NCI-H187 treated with DMSO at 0.1 percent for 48 hours (cell line): ENCODE results near the gene IFITM5.
"Not testable (repeated sequence)": the region's sequence is repeated elsewhere in the genome, so short reads cannot be mapped to it uniquely, and the experiment has no call there.

ENCODE experiments used
- DNase-seq: peaks from one replicate; lab custom pipeline; 2025; lab: John Stamatoyannopoulos, UW

The IFITM5 gene

GRCh38 chr11:312092-312816 lies 12.9 kb upstream of the IFITM5 start:
- no peak for DNase-seq

GRCh38 chr11:311013-311748 lies 11.9 kb upstream of the IFITM5 start:
- DNase-seq = not testable (repeated sequence)

- not testable (repeated sequence) for DNase-seq
Observed at GRCh38 chr11:309979-310572, 10.8 kb upstream of the IFITM5 start.

- not testable (repeated sequence) for DNase-seq
Observed at GRCh38 chr11:308740-309665, 9.7 kb upstream of the IFITM5 start.

GRCh38 chr11:307766-308708 lies 8.7 kb upstream of the IFITM5 start, which contains the start of gene IFITM2:
IFITM2 (plus strand) TSS chr11:307816; CDS start chr11:308193, 377 bp downstream.
- not testable (repeated sequence) for DNase-seq

- no peak for DNase-seq
Observed at GRCh38 chr11:306645-307371, 7.5 kb upstream of the IFITM5 start.

GRCh38 chr11:305844-306211 lies 6.5 kb upstream of the IFITM5 start:
- DNase-seq = no peak

- DNase-seq = no peak
Observed at GRCh38 chr11:304915-305843, 5.9 kb upstream of the IFITM5 start.

GRCh38 chr11:304061-304506 lies 4.8 kb upstream of the IFITM5 start:
- DNase-seq = no peak

GRCh38 chr11:303363-303762 lies 4.0 kb upstream of the IFITM5 start:
- DNase-seq = no peak

GRCh38 chr11:299951-300735 lies 817 bp upstream of the IFITM5 start:
- no peak for DNase-seq

- no peak for DNase-seq
Observed at GRCh38 chr11:298406-299065, 790 bp downstream of the IFITM5 start.

- no peak for DNase-seq
Observed at GRCh38 chr11:297586-298405, 1.5 kb downstream of the IFITM5 start.

GRCh38 chr11:297051-297585 lies 2.2 kb downstream of the IFITM5 start:
- DNase-seq = no peak

- DNase-seq = no peak
Observed at GRCh38 chr11:296171-297050, 2.9 kb downstream of the IFITM5 start.
